ENCODE results near the gene KLHL7.

The KLHL7 gene

GRCh38 chr7:23096518-23097290, 8.9 kb upstream of the KLHL7 start:
- TF ChIP-seq CTCF (IDR thresholded peaks at IDR 0.05; ENCODE audit: low read depth, low read length, missing control alignments), result no peak
- no peak overlapping the region for H3K4me3 ChIP-seq (ENCODE audit: low read depth, low read length)
- DNase-seq (ENCODE audit: low read depth), result no peak

GRCh38 chr7:23098029-23098428, 7.6 kb upstream of the KLHL7 start:
- no peak overlapping the region for H3K4me3 ChIP-seq (ENCODE audit: low read depth, low read length)
- TF ChIP-seq CTCF (IDR thresholded peaks at IDR 0.05; ENCODE audit: low read depth, low read length, missing control alignments), result no peak
- DNase-seq (ENCODE audit: low read depth), result no peak

GRCh38 chr7:23098460-23098859, 7.1 kb upstream of the KLHL7 start:
- H3K4me3 ChIP-seq (ENCODE audit: low read depth, low read length), result no peak overlapping the region
- TF ChIP-seq CTCF (IDR thresholded peaks at IDR 0.05; ENCODE audit: low read depth, low read length, missing control alignments), result no peak
- no peak for DNase-seq (ENCODE audit: low read depth)

- no peak overlapping the region for H3K4me3 ChIP-seq (ENCODE audit: low read depth, low read length)
- no peak for DNase-seq (ENCODE audit: low read depth)
- TF ChIP-seq CTCF (IDR thresholded peaks at IDR 0.05; ENCODE audit: low read depth, low read length, missing control alignments), result no peak
These were observed 4.9 kb upstream of the KLHL7 start for GRCh38 chr7:23100697-23101096.

- no peak for DNase-seq (ENCODE audit: low read depth)
- peak overlapping the region; percentile 79 for H3K4me3 ChIP-seq (ENCODE audit: low read depth, low read length)
- no peak for TF ChIP-seq CTCF (IDR thresholded peaks at IDR 0.05; ENCODE audit: low read depth, low read length, missing control alignments)
These were observed 420 bp upstream of the KLHL7 start for GRCh38 chr7:23105086-23105643.

GRCh38 chr7:23106057-23106822, 655 bp downstream of the KLHL7 start:
- DNase-seq (ENCODE audit: low read depth), result no peak
- no peak for TF ChIP-seq CTCF (IDR thresholded peaks at IDR 0.05; ENCODE audit: low read depth, low read length, missing control alignments)
- peak overlapping the region; percentile 79 for H3K4me3 ChIP-seq (ENCODE audit: low read depth, low read length)

All from GM12864 (cell line).